GM19328 (cell line): ENCODE data around the gene PIK3R2.
"Not testable (repeated sequence)": the region's sequence is repeated elsewhere in the genome, so short reads cannot be mapped to it uniquely, and the experiment has no call there.

Experiments
- ATAC-seq: cut with Tn5 transposase; IDR thresholded peaks from one replicate; pipeline ENCODE4 v1.9.1; 2021; ENCODE audit warnings: mild to moderate bottlenecking, moderate library complexity; ENCODE audit not compliant: unreplicated experiment

Gene PIK3R2

DNA sequence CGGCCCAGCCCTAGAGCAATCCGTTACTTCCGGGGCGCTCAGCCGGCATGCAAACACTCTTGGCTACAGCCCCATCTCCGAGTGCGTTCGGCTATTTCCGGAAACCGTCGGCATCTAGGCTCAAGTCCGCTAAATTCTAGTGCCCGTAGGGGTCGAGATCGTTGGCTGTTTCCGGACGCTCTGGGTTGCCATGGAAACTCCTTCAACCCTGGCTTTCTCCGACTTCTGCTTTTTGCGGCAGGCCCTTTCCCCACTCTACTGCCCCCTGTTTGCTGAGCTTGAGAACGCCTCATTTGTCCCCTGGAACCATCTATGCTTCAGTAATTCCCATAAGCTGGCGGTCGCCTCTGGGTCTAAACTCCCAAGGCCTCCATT is 534 bp upstream of the PIK3R2 start:
- ATAC-seq: peak; percentile 41

DNA sequence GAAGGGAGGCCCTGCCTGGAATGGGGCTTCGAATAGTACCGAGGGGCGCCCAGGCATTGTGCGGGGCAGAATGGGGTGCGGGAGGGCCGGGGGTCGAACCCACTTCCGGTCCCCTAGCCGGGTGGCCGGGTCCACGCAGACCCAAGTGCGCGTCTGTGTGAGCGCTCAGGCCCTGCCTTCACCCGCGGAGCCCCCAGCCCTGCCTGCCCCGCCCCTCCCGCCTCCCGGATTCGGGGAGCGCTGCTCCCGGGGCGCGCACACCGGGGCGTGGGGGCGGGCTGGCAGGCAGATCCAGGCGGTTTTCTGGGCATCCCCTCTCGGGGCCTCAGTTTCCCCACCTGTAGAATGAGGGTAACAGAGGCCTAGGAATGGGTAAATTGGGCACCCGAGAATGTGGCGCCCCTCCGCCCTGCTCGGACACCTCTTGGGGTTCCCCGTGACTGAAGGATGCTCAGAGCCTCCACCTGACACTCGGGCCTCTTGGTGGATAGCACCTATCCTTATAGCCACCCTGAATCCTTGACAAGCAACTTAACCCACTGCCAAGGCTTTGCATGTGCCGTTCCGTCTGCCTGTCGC is 682 bp downstream of the PIK3R2 start:
- ATAC-seq: peak; percentile 1

GRCh38 chr19:18155095-18156087 is 2.4 kb downstream of the PIK3R2 start:
- ATAC-seq: no peak

DNA sequence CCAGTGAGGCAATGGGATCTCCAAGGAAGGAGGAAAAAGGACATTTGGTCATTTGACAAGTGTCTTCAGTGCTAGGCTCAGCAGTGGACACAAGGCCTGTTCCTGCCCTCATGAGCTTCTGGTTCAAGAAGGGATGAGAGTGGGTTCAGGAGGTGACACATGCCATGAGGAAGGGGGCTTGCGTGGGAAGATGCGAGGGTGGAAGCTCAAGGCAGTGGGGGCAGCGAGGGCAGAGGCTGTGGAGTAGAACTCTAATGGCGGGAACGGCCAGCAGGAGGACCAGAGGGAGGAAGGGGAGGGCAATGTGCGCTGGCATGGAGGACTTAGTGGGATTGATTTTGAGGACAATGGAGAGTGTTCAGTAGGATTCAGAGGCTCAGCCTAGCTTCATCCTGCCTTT is 3.3 kb downstream of the PIK3R2 start:
- ATAC-seq: no peak

DNA sequence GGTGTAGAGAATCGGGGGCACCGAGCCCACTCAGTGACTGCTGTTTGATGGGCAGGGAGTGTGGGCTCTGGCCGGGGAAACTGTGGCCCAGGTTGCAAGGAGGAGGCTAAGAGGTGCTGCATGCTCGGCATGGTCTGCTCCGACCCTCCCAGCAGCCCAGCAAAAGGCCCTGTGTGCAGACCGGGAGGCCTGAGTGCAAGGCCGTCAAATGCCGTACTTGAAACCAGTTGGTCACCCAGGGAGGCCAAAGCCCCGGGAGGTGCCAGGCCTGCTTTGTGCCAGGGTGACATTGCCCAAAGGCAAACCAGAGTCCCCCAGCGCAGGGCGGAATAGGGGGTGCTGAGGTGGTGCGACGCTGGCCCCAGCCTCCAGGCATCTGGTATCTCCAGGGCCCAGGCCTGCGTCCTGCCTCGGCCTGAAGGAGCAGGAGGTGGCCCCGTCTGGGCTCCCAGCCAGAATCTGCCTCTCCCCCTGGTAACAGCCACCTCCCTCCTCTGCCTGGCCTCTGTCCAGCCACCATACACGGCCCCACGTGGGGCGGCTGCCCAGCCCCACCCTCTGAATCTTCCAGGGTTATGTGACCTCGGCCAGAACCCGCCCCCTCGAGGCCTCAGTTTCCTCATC is 4.0 kb downstream of the PIK3R2 start:
- ATAC-seq: no peak

DNA sequence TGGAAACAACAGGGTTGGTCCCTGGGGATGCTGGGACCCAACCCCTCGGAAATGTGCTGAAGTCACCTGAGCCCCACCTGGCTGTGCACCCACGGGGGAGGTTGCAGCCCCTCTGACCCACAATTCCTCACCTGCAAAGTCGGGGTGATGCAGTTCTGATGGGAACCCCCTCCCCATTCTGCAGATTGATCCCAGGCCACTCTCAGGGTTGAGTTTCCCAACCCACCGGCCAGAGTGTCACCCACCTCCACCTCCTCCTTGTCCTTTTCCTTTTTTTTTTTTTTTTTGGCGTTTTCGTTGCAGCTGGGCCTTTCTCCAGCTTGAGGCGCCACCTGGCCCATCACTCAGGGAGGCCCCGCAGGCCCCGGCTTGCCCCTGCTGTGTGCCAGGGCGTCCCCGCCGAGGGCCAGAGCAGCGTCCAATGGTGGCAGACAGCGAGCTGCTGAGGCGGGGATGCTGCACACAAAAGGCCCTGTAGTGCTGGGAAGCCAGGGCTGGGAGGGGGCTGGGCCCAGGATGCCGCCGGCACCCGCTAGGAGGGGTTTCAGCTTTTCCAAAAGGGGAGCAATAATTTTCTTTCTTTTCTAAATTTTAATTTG is 4.6 kb downstream of the PIK3R2 start:
- no peak for ATAC-seq

DNA sequence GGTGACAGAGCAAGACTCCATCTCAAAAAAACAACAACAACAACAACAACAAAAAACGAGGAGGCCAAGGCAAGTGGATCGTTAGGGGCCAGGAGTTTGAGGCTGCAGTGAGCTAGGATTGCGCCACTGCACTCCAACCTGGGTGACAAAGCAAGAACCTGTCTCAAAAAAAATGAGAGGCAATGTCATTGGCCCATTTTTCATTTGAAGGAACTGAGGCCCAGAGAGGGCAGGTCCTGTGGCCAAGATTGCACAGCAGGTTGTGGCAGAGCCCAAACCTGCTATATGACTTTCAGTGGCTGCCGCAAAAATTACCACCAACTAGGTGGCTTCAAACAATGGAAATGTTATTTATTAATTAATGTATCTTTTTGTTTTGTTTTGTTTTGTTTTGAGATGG is 5.5 kb downstream of the PIK3R2 start:
- no peak for ATAC-seq

DNA sequence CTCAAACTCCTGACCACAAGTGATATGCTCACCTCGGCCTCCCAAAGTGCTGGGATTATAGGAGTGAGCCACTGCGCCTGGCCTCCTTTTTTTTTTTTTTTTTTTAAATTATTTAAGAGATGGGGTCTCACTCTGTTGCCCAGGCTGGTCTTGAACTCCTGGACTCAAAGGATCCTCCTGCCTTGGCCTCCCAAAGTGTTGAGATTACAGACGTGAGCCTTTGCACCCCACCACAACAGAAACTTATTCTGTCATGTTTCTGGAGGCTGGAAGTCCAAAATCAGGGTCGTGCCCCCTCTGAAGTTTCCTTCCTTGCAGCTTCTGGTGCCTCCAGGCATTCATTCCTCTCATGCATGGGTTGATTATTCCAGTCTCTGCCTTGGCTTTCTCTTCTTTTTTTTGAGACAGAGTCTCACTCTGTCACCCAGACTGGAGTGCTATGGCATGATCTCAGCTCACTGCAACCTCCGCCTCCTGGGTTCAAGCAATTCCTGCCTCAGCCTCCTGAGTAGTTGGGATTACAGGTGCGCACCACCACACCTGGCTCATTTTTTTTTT is 6.2 kb downstream of the PIK3R2 start:
- ATAC-seq: not testable (repeated sequence)

GRCh38 chr19:18159810-18160209 is 6.8 kb downstream of the PIK3R2 start:
- ATAC-seq: no peak

GRCh38 chr19:18160493-18160970 is 7.6 kb downstream of the PIK3R2 start:
- no peak for ATAC-seq

GRCh38 chr19:18160971-18161635 is 8.1 kb downstream of the PIK3R2 start:
- peak; percentile 68 for ATAC-seq

GRCh38 chr19:18161636-18162002 is 8.7 kb downstream of the PIK3R2 start:
- ATAC-seq: no peak

- ATAC-seq: no peak
These were observed 11.1 kb downstream of the PIK3R2 start for GRCh38 chr19:18164072-18164471.

DNA sequence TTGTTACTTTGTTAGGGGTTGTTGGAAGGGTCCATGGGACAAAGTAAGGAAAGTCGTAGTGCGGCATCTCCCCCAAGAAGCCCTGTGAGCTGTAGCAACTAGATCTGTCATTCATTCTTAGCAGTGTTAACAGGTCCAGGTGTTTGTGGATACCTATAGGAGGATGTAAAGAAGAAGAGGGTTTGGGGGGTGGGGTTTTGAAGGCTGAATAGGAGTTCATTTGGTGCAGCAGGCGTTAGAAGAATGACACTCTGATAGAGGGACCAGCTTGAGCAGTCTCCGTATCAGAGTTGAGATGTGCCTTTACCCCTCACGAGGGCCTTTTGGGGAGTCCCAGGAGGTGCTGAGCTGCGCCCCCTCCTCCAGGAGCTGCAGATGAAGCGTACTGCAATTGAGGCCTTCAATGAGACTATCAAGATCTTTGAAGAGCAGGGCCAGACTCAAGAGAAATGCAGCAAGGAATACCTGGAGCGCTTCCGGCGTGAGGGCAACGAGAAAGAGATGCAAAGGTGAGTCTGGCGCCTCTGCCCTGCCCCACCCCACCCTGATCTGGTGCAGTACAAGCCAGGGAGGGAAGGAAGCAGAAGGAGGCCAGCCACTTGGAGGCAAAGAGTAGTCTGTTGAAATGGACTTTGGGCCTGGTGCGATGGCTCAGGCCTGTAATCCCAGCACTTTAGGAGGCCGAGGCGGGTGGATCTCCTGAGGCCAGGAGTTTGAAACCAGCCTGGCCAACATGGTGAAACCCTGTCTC is 13.0 kb downstream of the PIK3R2 start:
- ATAC-seq: no peak

DNA sequence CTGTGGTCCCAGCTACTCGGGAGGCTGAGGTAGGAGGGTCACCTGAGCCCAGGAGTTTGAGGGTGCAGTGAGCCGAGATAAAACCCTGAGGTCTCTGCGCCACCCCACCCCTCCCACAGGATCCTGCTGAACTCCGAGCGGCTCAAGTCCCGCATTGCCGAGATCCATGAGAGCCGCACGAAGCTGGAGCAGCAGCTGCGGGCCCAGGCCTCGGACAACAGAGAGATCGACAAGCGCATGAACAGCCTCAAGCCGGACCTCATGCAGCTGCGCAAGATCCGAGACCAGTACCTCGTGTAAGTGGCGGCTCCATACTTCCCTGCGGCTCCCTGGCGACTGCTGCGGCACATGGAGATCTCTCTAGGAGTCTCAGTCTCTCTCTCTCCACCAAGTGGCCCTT is 14.0 kb downstream of the PIK3R2 start:
- ATAC-seq: no peak

- ATAC-seq: no peak
These were observed 15.1 kb downstream of the PIK3R2 start for GRCh38 chr19:18167975-18168645.

GRCh38 chr19:18168673-18169381 is 15.9 kb downstream of the PIK3R2 start:
- no peak for ATAC-seq

DNA sequence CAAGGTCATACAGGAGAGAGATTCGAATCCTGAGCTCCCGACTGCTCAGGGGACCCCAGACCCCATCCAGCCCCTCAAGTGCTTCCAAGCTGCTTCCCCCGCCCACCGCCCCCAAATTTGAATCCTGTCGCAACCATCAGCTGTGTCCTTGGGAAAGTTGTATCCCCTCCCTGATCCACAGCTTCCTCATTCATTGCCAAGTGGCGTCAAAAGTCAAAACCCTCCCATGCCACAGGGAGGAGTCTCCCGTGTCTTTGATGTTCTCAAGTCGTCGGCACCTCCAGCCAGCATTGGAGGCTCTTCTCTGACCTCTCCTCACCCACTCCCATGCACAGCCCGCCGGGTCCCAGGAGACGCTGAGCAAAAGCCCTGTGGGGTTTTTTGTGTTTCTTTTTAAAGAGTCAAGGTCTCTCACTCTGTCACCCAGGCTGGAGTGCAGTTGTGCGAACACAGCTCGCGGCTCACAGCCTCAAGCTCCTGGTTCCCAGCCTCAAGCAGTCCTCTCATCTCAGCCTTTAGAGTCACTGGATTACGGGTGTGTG is 17.8 kb downstream of the PIK3R2 start:
- ATAC-seq: no peak
